D721Med (cell line): ENCODE results near the gene MTMR3.
"Not testable (repeated sequence)": the region's sequence is repeated elsewhere in the genome, so short reads cannot be mapped to it uniquely, and the experiment has no call there.

Experiments used
- DNase-seq: peaks from one replicate; pipeline ENCODE4 v3.0.0; 2011; ENCODE audit warnings: low spot score; ENCODE audit not compliant: insufficient read length
- FAIRE-seq: peaks from 2 replicates; lab custom pipeline; 2011; peaks lifted over from hg19 to GRCh38; lab: Jason Lieb, UNC
- TF ChIP-seq, protein P1 (sequence below): IDR thresholded peaks from 2 replicates; pipeline ENCODE4 v1.5.1; 2012; ENCODE audit warnings: mild to moderate bottlenecking, control low read depth; ENCODE audit not compliant: insufficient read depth; ENCODE audit errors: missing control alignments

Gene MTMR3

GRCh38 chr22:30056015-30056414 is 173.0 kb downstream of the MTMR3 start:
- DNase-seq (no peak), FAIRE-seq (no peak)
- TF ChIP-seq, protein P1, sequence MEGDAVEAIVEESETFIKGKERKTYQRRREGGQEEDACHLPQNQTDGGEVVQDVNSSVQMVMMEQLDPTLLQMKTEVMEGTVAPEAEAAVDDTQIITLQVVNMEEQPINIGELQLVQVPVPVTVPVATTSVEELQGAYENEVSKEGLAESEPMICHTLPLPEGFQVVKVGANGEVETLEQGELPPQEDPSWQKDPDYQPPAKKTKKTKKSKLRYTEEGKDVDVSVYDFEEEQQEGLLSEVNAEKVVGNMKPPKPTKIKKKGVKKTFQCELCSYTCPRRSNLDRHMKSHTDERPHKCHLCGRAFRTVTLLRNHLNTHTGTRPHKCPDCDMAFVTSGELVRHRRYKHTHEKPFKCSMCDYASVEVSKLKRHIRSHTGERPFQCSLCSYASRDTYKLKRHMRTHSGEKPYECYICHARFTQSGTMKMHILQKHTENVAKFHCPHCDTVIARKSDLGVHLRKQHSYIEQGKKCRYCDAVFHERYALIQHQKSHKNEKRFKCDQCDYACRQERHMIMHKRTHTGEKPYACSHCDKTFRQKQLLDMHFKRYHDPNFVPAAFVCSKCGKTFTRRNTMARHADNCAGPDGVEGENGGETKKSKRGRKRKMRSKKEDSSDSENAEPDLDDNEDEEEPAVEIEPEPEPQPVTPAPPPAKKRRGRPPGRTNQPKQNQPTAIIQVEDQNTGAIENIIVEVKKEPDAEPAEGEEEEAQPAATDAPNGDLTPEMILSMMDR = no peak

DNA sequence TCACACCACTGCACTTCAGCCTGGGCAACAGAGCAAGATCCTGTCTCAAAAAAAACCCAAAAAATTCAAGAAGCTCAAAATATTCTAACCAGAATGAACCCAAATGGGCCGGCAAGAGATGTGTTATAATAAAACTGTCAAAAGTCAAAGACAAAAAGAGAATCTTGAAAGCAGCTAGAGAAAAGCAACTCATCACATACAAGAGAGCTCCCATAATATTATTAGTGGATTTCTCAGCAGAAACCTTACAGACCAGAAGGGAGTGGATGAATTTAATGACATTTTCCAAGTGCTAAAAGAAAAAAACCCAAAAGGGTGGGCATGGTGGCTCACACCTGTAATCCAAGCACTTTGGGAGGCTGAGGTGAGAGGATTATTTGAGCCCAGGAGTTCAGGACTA is 174.4 kb downstream of the MTMR3 start:
- TF ChIP-seq, protein P1 = no peak
- FAIRE-seq = no peak
- no peak for DNase-seq

- not testable (repeated sequence) for FAIRE-seq, DNase-seq
Measured at GRCh38 chr22:30059346-30060020, 176.5 kb downstream of the MTMR3 start.

GRCh38 chr22:30061094-30061493 is 178.1 kb downstream of the MTMR3 start:
- not testable (repeated sequence) for FAIRE-seq, DNase-seq

- TF ChIP-seq, protein P1 = no peak
- DNase-seq (no peak), FAIRE-seq (no peak)
Measured at GRCh38 chr22:30062259-30062658, 179.3 kb downstream of the MTMR3 start.

- TF ChIP-seq, protein P1 = no peak
- FAIRE-seq (no peak), DNase-seq (no peak)
Measured at GRCh38 chr22:30062950-30063349, 180.0 kb downstream of the MTMR3 start.

DNA sequence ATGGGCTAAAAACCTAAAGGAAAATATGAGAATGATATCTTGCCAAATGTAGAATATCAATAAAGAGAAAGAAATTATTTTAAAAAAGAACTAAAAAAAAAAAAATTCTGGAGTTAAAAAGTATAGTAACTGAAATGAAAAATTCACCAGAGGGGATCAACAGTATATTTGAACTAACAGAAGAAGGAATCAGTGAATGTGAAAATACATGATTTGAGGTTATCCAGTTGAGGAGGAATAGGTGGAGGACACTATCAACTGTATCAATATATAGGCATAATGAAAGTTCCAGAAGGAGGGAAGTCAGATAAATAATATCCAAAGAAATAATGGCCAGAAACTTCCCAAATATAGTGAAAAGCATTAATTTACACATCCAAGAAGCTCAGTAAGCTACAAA is 181.2 kb downstream of the MTMR3 start:
- no peak for DNase-seq
- TF ChIP-seq, protein P1 = no peak
- FAIRE-seq = no peak

DNA sequence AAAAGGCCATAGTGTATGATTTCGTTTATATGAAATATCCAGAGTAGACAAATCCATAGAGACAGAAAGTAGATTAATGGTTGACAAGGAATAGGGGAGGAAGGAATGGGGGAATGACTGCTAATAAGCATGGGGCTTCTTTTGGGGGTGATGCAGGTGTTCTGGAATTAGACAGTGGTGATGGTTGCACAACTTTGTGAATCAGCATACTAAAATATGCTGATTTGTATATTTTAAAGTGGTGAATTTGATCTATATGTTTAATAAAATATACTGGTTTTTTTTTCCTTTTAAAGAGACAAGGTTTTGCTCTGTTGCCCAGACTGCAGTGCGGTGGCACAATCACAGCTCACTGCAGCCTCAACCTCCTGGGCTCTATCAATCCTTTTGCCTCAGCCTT is 190.8 kb downstream of the MTMR3 start:
- TF ChIP-seq, protein P1 = no peak
- no peak for DNase-seq
- no peak for FAIRE-seq
